NCI-H748 (cell line): ENCODE results near the gene RTN4IP1.
A peak's percentile ranks its signal among the peaks of the same experiment; 100 is the strongest.
"Not testable (repeated sequence)": the region's sequence is repeated elsewhere in the genome, so short reads cannot be mapped to it uniquely, and the experiment has no call there.

Experiments
- DNase-seq: peaks from one replicate; lab custom pipeline; 2025; ENCODE audit not compliant: unreplicated experiment; lab: John Stamatoyannopoulos, UW

The RTN4IP1 gene

GRCh38 chr6:106586815-106587415 lies 42.4 kb downstream of the RTN4IP1 start:
- DNase-seq = no peak

- no peak for DNase-seq
Measured at GRCh38 chr6:106581468-106581867, 47.8 kb downstream of the RTN4IP1 start.

DNA sequence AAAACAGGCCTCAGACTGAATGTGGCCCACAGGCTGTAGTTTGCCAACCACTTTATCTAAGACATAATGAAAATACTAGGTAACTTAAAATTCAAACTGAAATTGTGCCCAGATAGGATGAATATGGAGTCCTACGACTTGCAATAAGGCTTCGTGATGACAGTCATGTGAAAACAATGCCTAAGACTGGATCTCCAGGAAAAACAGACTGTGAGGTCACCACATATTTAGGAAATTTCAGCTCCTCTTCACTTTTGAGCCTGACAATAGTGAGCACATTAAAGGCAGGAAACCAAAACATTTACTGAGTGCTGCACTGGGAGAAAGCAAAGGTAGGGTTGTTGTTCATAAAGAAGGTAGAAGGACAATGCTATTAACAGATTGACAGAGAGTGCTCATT lies 50.0 kb downstream of the RTN4IP1 start:
- DNase-seq = no peak

DNA sequence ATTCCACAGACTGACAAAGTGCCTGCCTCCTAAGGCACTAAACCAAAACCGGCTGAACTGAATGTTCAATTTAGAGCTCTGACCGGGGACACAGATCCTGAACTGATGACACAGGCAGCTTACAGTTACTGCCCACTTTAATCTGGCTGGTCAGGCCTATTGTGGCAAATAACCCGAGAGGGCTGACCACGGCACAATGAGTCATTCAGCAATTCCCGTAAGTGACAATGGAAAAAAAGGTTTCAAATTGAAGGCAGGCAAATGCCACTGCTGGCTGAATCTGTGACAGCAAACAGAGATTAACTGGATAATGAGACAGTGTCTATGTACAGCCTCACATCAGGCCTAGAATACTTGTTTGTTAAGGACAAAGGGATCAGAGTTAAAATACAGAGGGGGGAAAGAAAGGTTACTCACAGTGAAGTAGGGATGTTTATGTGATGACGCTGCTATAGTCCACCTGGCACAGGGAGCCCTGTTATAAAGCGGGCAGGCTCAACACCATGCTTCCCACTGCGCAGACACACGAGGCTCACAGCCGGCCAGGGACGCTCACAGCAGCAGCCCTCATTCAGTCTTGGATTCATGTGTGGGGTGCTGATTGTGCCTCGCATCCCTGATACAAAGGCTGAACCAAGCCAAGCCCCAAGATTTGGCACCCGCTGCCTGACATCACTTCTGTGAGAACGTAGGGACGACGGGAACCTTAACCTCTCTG lies 54.4 kb downstream of the RTN4IP1 start:
- peak; percentile 5 for DNase-seq

DNA sequence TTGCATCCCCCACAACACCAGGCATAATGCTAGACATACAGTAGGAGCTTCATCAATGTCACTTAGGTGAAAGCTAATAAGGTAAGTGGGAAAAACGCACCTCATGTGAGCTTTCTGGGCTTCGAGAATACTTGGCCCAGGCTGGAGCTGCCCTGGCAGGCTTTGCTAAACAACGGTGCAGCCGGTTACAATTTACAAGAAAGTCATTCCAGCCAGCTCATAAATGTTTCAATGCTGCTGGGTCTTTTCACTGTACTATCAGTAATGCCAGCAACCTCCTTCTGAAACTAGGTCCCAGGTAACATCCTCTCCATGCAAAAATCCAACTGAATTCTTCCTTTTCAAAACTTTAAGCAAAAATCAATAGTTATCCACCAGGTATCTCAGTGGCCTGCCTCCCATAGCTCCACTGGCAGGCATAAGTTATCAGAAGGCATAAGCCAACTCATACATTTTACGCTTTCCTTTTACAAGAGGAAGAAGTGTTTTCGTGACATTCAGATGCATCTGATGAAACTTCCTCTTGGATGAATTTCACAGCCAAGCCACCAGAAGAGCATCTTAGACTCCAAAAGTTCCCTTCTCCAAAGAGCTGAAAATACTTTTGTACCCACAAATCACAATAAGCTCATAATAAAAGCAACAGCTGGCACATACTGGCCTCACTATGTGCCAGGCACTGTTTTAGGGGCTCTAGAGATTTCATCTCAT lies 56.3 kb downstream of the RTN4IP1 start:
- DNase-seq = no peak

DNA sequence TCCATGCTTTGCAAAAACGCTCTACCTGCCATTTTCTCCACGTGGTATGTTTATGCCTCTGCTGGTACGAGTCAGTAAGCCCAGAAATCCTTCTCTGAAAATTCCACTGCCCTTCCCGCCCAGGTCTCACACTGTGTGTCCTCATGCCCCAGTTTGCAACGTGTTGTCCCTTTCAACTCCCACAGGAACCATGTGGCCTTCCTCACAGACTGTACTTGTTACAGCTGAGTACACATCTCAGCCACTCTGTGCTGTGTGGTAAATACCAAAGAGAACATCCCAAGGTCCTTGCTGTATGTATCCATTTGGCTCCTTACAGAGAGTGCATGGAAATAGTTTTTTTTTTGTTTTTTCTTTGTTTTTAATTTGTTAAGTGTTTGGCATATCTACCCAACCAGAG lies 56.9 kb downstream of the RTN4IP1 start:
- DNase-seq = no peak

GRCh38 chr6:106569428-106569827 lies 59.9 kb downstream of the RTN4IP1 start:
- DNase-seq = no peak

DNA sequence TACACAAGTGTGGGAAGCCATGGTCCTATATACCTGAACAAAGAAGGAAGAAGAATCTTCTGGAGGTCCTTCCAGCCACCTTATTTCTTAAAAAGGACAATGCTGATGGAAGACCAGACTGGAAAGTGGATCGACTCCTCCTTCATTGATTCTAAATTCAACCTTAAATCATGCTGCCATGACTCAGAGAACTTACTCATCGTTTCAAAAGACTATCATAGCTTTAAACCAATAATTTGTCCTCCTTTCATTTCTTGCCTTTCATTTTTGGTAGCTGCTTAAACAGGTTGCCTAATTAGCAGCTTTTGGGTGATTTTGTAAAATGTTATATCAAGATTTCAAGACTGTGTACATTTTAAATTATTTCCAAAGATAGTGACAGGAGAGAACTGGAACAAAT lies 60.8 kb downstream of the RTN4IP1 start:
- DNase-seq = no peak

DNA sequence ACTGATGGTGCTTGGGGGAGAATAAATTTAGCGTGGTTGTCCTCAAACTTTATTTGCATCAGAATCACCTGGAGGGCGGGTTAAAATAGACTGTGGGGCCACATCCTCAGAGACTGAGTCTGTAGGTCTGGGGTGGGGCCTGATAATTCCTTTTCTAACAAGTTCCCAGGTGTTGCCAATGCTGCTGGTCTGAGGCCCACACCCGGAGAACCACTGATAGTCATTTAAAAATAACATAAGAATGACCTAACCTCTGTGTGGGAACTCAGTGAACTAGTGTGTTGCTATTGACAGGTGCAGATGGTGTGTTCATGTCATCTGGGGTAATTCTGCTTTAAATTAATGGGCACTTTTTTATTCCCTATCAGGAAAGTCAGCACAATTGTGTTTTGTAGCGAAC lies 64.8 kb downstream of the RTN4IP1 start:
- no peak for DNase-seq

DNA sequence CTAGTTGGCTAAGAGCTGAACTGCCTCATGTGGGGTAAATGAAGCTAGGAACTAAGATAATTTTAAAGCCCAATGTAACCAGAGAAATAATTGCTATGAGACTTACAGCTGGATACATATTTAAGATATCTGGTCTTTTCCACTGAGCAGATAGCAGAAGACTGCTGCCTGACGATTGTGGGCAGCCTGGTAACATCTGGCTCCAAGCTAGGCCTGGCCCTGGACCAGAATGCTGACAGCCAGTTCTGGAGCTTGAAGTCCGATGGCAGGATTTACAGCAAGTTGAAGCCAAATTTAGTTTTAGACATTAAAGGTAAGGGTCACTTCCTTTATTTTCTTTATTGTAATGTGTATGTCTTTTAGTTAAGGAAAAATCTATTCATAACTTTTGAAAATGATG lies 65.7 kb downstream of the RTN4IP1 start:
- no peak for DNase-seq

GRCh38 chr6:106561686-106562405 lies 67.5 kb downstream of the RTN4IP1 start:
- no peak for DNase-seq

DNA sequence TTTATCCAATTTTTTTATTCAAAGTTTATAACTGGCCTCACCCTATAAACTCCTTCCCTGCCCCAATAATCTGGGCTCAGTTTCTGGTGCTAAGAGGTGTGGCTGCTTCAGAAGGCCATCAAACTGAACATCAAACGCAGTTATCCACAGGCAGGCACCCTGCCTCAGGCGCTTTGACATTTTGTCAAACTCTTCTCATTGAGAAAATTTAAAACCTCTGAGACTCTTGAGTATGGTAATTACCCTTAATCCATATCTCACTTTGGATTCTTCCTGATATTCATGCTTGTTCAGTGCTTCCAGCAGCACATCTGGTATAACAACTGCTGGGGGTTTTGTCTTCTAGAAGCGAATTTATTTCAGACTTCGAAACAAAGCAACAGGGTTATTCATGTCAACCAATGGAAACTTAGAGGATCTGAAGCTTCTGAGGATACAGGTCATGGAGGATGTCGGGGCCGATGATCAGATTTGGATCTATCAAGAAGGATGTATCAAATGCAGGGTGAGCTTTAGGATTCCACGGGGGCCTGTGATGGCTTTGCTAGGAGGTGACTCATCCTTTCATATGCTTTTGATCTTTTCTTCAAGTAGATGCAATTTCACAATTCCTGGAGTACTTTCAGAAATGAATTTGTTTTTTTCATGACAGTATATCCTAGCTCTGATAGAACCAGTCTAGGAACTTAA lies 68.2 kb downstream of the RTN4IP1 start:
- no peak for DNase-seq

- not testable (repeated sequence) for DNase-seq
Measured at GRCh38 chr6:106559659-106560058, 69.6 kb downstream of the RTN4IP1 start.

- DNase-seq = no peak
Measured at GRCh38 chr6:106558364-106558763, 70.9 kb downstream of the RTN4IP1 start.

- no peak for DNase-seq
Measured at GRCh38 chr6:106557837-106558236, 71.5 kb downstream of the RTN4IP1 start.

DNA sequence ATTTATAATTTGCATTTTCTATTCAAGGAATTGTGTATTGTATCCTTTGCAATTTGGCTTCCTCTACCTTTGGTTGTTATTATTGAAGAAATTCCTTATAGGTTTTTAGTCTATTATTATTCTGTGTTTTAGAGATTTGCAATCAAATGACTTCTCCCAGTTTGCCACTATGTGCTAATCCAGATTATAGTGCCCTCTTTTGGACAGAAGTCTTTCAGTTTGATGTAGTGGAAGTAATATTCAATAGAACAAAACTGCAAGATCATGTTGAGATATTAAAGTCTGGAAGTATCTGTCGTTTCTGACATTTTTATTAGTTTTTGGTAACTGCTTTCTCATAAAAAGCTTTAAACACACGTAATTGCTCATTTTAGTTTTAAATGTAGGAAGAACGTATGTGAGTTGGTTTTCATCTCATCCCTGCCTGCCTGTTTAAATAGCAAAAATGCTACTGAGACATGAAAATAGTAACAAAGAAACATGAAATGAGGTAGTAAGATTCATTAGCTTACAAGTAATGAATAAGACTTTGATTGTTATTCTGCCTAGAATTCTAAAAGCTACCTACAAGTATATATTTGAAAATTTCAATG lies 72.8 kb downstream of the RTN4IP1 start:
- DNase-seq = peak; percentile 13

- no peak for DNase-seq
Measured at GRCh38 chr6:106555767-106556166, 73.5 kb downstream of the RTN4IP1 start.

GRCh38 chr6:106553440-106553839 lies 75.9 kb downstream of the RTN4IP1 start:
- DNase-seq = no peak

GRCh38 chr6:106551155-106551554 lies 78.1 kb downstream of the RTN4IP1 start:
- DNase-seq = no peak

DNA sequence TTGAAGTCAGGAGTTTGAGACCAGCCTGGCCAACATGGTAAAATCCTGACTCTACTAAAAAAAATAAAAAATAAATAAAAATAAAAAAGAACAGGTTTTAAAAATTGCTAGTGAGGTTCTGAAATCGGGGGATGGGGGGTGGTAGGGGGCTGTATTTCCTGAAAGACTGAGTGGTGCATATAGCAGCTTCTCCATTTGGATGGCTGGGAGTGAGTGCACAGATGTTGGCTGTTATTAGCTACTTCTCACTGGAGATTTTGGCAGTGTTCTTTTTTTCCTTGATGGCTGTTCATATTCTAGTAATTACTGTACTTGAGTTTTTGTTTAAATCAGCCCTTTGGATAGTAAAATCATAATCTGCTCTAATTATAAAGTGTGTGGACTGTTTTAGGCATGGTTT lies 79.8 kb downstream of the RTN4IP1 start:
- DNase-seq = no peak
